Measurements from ENCODE around the gene PRPH2.

The PRPH2 gene

DNA sequence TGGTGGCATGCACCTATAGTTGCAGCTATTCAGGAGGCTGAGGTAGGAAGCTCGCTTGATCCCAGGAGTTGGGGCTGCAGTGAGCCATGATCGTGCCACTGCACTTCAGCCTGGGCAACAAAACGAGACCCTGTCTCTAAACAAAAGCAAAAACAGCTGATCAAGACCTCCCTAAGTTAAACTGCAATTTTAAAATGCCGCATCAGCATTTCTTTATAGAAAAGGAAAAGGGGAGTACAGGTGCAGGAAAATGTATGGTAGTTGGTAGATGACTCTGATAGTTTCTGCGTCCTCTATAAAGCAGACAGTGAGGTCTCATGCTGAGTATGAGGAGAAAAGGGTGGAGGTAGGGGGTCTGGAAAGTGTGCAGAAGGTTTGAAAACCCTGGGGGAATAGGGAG lies 32.4 kb upstream of the PRPH2 start:
- no peak overlapping the region for H3K27ac ChIP-seq (ENCODE audit: low read length)
- no peak overlapping the region for H3K4me3 ChIP-seq (ENCODE audit: low read length)

DNA sequence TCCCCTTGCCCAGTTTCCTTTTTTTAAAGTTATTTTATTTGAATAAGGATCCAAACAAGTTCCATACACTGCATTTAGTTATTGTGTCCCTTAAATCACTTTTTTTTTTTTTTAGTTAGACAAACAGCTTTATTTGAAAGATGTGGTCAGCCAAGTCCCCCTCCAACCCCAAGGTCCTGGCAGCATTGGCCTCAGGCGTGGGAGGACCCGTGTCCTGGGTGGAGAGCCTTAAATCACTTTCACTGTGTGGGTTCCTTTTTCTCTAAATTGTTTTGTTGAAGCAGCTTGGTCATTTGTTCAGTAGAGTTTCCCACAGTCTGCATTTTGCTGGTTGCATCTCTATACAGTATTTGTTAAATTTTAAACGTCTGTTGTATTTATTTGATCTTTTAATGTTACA lies 28.7 kb upstream of the PRPH2 start:
- no peak overlapping the region for H3K9ac ChIP-seq (ENCODE audit: low read length)
- H3K9me3 ChIP-seq (ENCODE audit: control insufficient read depth, low read depth, low read length): no peaks in the 10 kb centered on the region
- peaks cover 13% of the 10 kb centered on the region for H3K4me1 ChIP-seq (ENCODE audit: control insufficient read depth, low read depth, low read length)
- H3K36me3 ChIP-seq (ENCODE audit: control insufficient read depth, low read depth, low read length): no peaks in the 10 kb centered on the region
- H3K27ac ChIP-seq (ENCODE audit: low read length): no peak overlapping the region
- no peak overlapping the region for H3K4me3 ChIP-seq (ENCODE audit: low read length)
- no peaks in the 10 kb centered on the region for H3K27me3 ChIP-seq (ENCODE audit: control insufficient read depth, insufficient read depth, low read length)

More for the DNA sequence above, 32.4 kb upstream of the PRPH2 start:
- Histone ChIP-seq H3K36me3 (ENCODE audit: control insufficient read depth, low read depth, low read length) (no peaks in the 10 kb centered on the region), H3K9me3 (ENCODE audit: control insufficient read depth, low read depth, low read length) (no peaks in the 10 kb centered on the region), H3K4me1 (ENCODE audit: control insufficient read depth, low read depth, low read length) (peaks cover 28% of the 10 kb centered on the region), H3K27me3 (ENCODE audit: control insufficient read depth, insufficient read depth, low read length) (no peaks in the 10 kb centered on the region), H3K9ac (ENCODE audit: low read length) (no peak overlapping the region)

- peaks cover 9% of the 10 kb centered on the region for H3K4me1 ChIP-seq (ENCODE audit: control insufficient read depth, low read depth, low read length)
- no peaks in the 10 kb centered on the region for H3K9me3 ChIP-seq (ENCODE audit: control insufficient read depth, low read depth, low read length)
- peak overlapping the region; percentile 90 for H3K4me3 ChIP-seq (ENCODE audit: low read length)
- H3K27me3 ChIP-seq (ENCODE audit: control insufficient read depth, insufficient read depth, low read length): no peaks in the 10 kb centered on the region
- no peak overlapping the region for H3K27ac ChIP-seq (ENCODE audit: low read length)
- no peaks in the 10 kb centered on the region for H3K36me3 ChIP-seq (ENCODE audit: control insufficient read depth, low read depth, low read length)
- H3K9ac ChIP-seq (ENCODE audit: low read length): no peak overlapping the region
Measured at GRCh38 chr6:42748203-42748898, 26.0 kb upstream of the PRPH2 start.

- Histone ChIP-seq H3K36me3 (ENCODE audit: control insufficient read depth, low read depth, low read length) (no peaks in the 10 kb centered on the region), H3K9ac (ENCODE audit: low read length) (peak overlapping the region; percentile 91), H3K4me1 (ENCODE audit: control insufficient read depth, low read depth, low read length) (peaks cover 9% of the 10 kb centered on the region), H3K9me3 (ENCODE audit: control insufficient read depth, low read depth, low read length) (no peaks in the 10 kb centered on the region), H3K27me3 (ENCODE audit: control insufficient read depth, insufficient read depth, low read length) (no peaks in the 10 kb centered on the region), H3K4me3 (ENCODE audit: low read length) (peak overlapping the region; percentile 90), H3K27ac (ENCODE audit: low read length) (peak overlapping the region; percentile 87)
Measured at GRCh38 chr6:42746463-42747391, 24.3 kb upstream of the PRPH2 start.

DNA sequence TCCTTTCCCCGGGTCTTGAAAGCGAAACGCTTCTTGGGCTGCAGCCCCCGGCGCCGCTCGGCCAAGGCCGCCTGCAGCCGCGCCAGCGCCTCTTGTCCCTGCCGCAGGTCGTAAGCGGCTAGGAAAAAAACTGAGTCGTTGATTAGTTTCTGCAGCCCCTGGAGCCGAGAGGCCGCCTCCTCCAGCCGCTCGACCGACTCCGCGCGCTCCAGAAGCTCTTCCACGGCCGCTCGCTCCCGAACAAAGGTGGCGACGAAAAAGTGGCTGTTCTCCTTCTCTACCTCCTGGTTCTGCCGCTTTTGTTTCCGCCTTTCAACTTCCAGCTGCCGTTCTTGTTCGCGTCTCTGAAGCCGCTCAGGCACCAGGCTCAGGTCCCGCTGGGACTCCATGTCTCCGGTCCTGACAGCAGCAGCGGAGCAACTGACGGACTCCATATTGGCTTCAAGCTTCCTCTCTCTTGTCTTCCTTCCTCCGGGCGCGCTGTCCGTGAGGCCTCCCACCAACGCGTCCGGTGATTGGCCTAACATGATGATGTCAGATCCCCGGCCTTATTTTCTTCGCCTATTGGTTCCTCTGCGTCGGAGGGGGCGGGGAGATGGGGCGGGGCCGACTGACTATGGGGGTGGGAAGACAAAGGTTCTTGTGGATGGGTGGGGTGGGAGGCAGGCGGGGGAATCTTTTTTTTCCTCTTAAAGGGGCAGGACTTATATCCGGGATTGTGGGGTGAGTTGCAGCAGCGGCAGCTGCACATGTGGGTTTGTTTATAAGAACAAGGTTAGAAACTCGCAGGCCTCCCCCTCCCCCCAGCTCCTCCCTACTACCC lies 23.5 kb upstream of the PRPH2 start, which contains the start of gene TBCC:
TSS of gene TBCC (minus strand) at position 464 of the 823 bp plus-strand sequence. CDS start at position 434, 30 bp downstream.
- peak within 1 kb of the TSS; percentile 90 for H3K4me3 ChIP-seq (ENCODE audit: low read length)
- peak within 1 kb of the TSS; percentile 91 for H3K9ac ChIP-seq (ENCODE audit: low read length)
- peak within 1 kb of the TSS; percentile 91 for H3K27ac ChIP-seq (ENCODE audit: low read length)
- no peaks in the 10 kb centered on the region for H3K27me3 ChIP-seq (ENCODE audit: control insufficient read depth, insufficient read depth, low read length)
- H3K36me3 ChIP-seq (ENCODE audit: control insufficient read depth, low read depth, low read length): no peaks in the 10 kb centered on the region
- H3K4me1 ChIP-seq (ENCODE audit: control insufficient read depth, low read depth, low read length): peaks cover 9% of the 10 kb centered on the region
- H3K9me3 ChIP-seq (ENCODE audit: control insufficient read depth, low read depth, low read length): no peaks in the 10 kb centered on the region

DNA sequence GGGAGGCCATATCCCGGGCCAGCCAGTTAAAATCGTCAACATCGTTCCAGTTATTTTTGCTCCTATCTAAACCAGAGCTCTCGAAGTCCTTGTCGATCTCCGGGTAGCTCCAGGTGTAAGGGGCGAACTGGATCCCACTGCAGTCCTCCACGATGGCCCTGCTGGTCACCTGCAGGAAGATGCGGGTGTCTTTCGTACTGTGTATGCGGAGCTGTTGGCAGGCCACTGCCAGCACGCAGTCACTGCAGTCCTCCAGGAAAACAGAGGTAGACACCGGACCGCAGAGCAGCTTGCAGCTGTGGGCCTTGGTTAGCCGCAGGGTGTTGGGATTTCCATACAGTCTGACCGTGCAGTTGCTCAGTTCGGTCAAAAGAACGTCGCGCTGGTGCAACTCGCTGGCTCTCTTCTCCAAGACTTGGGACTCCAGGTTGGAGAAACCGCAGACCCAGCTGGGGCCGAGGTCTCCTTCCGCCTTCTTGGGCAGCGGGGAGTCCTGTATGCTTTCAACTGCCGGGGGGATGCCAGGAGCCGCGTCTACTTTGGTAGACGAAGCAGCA lies 22.8 kb upstream of the PRPH2 start:
- Histone ChIP-seq H3K36me3 (ENCODE audit: control insufficient read depth, low read depth, low read length) (no peaks in the 10 kb centered on the region), H3K4me1 (ENCODE audit: control insufficient read depth, low read depth, low read length) (peaks cover 9% of the 10 kb centered on the region), H3K4me3 (ENCODE audit: low read length) (peak overlapping the region; percentile 90), H3K27ac (ENCODE audit: low read length) (peak overlapping the region; percentile 91), H3K9me3 (ENCODE audit: control insufficient read depth, low read depth, low read length) (no peaks in the 10 kb centered on the region), H3K27me3 (ENCODE audit: control insufficient read depth, insufficient read depth, low read length) (no peaks in the 10 kb centered on the region), H3K9ac (ENCODE audit: low read length) (peak overlapping the region; percentile 91)

- H3K36me3 ChIP-seq (ENCODE audit: control insufficient read depth, low read depth, low read length): no peaks in the 10 kb centered on the region
- H3K27ac ChIP-seq (ENCODE audit: low read length): no peak overlapping the region
- H3K9me3 ChIP-seq (ENCODE audit: control insufficient read depth, low read depth, low read length): no peaks in the 10 kb centered on the region
- H3K27me3 ChIP-seq (ENCODE audit: control insufficient read depth, insufficient read depth, low read length): no peaks in the 10 kb centered on the region
- peak overlapping the region; percentile 91 for H3K9ac ChIP-seq (ENCODE audit: low read length)
- peaks cover 9% of the 10 kb centered on the region for H3K4me1 ChIP-seq (ENCODE audit: control insufficient read depth, low read depth, low read length)
- peak overlapping the region; percentile 90 for H3K4me3 ChIP-seq (ENCODE audit: low read length)
Measured at GRCh38 chr6:42744351-42744893, 22.0 kb upstream of the PRPH2 start.

DNA sequence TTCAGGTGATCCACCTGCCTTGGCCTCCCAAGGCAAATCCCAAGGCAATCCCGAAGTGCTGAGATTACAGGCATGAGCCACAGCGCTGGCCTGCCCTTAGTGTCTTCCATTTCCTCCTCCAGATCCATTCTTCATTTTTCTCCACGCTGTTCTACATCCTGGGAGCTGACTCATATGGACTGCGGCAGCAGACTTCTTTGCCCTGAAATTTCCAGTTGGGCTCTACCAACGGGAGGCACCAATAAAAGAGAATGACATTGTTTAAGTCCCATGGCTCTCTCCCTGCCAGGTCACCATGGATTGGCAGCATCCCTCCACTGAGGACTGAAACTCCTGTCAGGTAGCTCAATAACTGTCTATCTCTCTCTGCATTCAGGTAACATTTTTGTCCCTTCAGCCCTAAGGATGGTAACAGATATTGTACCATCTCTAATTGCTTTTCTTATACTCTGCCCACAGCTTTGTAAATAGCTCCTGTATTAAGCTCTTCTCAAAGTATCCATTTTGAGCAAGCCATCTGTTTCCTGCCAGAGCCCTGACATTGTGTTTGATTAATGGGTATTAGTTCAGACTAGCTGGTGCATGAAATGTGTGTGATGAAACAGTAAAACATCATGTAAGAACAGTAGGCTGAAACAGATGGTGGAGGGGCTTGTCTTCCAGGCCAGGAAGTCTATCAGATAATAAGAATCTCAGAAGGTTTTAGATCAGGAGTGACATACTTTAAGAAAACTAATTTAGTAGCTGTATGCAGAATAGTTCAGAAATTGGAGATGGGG lies 19.9 kb upstream of the PRPH2 start:
- Histone ChIP-seq H3K9me3 (ENCODE audit: control insufficient read depth, low read depth, low read length) (no peaks in the 10 kb centered on the region), H3K27me3 (ENCODE audit: control insufficient read depth, insufficient read depth, low read length) (no peaks in the 10 kb centered on the region), H3K4me1 (ENCODE audit: control insufficient read depth, low read depth, low read length) (peaks cover 5% of the 10 kb centered on the region), H3K9ac (ENCODE audit: low read length) (no peak overlapping the region), H3K4me3 (ENCODE audit: low read length) (no peak overlapping the region), H3K27ac (ENCODE audit: low read length) (no peak overlapping the region), H3K36me3 (ENCODE audit: control insufficient read depth, low read depth, low read length) (no peaks in the 10 kb centered on the region)

DNA sequence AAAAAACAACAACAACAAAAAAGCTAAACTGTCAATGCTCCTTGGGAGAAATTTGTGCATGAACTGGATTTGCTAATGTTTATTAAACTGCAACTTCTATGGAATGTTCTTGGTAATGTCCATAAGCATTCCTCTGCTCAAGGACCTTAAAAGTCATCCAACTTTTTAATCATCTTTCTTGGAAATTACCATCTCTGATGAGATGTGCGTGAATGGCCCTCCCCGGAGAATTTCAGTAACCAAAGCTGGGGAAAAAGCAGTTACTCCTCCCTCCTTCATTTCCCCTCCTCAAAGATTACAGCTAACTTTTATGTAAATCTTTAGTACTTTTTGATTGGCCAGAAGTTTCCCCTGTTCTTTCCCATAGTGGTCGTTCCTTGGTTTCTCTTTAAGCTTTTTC lies 18.3 kb upstream of the PRPH2 start:
- Histone ChIP-seq H3K27me3 (ENCODE audit: control insufficient read depth, insufficient read depth, low read length) (no peaks in the 10 kb centered on the region), H3K9me3 (ENCODE audit: control insufficient read depth, low read depth, low read length) (no peaks in the 10 kb centered on the region), H3K9ac (ENCODE audit: low read length) (no peak overlapping the region), H3K4me3 (ENCODE audit: low read length) (no peak overlapping the region), H3K27ac (ENCODE audit: low read length) (no peak overlapping the region), H3K4me1 (ENCODE audit: control insufficient read depth, low read depth, low read length) (peaks cover 5% of the 10 kb centered on the region), H3K36me3 (ENCODE audit: control insufficient read depth, low read depth, low read length) (no peaks in the 10 kb centered on the region)

- Histone ChIP-seq H3K27ac (ENCODE audit: low read length) (no peak overlapping the region), H3K4me1 (ENCODE audit: control insufficient read depth, low read depth, low read length) (no peaks in the 10 kb centered on the region), H3K9me3 (ENCODE audit: control insufficient read depth, low read depth, low read length) (no peaks in the 10 kb centered on the region), H3K27me3 (ENCODE audit: control insufficient read depth, insufficient read depth, low read length) (no peaks in the 10 kb centered on the region), H3K9ac (ENCODE audit: low read length) (no peak overlapping the region), H3K36me3 (ENCODE audit: control insufficient read depth, low read depth, low read length) (no peaks in the 10 kb centered on the region), H3K4me3 (ENCODE audit: low read length) (no peak overlapping the region)
Measured at GRCh38 chr6:42735976-42736375, 13.6 kb upstream of the PRPH2 start.
